ENCODE data around the gene ATG5.

GRCh38 chr6:106243261-106243660 lies 82.3 kb downstream of the ATG5 start:
- TF ChIP-seq POLR2A (IDR thresholded peaks at IDR 0.05; ENCODE audit: low read depth, low read length), result no peak
- no peak for TF ChIP-seq TAF1 (IDR thresholded peaks at IDR 0.05; ENCODE audit: borderline replicate concordance, low read depth, low read length)
- TF ChIP-seq POLR2AphosphoS5 (IDR thresholded peaks at IDR 0.05; ENCODE audit: low read depth, low read length), result no peak

All from GM12892 (cell line).